ENCODE results near the gene FOXL3.
"Not testable (repeated sequence)": the region's sequence is repeated elsewhere in the genome, so short reads cannot be mapped to it uniquely, and the experiment has no call there.

Gene FOXL3

DNA sequence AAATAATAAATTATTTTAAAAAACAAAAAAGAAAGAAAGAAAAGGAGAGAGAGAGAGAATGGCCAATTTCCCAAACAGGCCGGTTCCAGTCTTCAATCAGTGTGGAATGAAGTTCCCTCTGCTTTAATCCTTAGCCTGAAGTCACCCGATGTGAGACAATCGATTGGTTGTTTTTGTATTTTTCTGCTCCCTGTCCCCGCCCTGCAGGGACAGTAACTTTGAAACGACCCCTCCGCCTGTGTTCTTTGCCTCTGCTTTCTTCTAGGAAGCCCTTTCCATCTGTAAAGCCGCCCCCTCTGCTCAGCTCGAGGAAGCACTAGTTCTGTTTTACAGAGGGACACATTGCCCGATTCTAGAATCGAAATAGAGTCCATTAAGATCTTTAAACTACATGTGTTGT, 33.4 kb downstream of the FOXL3 start:
- DNase-seq (ENCODE audit: low read depth) = no peak

DNA sequence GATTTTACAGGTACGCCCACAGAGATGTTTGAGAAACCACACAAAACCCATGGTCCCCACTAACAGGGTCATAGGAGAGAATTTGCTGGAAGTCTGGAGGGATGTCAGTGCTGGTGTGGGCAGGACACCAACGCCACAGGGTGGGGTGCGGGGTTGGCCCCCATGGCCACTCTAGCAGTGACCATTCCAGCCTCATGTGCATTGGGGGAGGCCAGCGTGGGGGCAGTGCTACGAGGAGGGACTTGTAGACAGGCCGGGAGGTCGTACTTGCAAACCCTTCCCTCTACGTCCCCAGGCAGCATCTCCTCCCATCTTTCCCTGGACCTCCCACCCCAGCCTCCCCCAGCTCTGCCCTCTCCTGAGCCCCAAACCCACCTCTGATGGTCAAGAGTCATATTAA, 34.0 kb downstream of the FOXL3 start:
- no peak for DNase-seq (ENCODE audit: low read depth)

DNA sequence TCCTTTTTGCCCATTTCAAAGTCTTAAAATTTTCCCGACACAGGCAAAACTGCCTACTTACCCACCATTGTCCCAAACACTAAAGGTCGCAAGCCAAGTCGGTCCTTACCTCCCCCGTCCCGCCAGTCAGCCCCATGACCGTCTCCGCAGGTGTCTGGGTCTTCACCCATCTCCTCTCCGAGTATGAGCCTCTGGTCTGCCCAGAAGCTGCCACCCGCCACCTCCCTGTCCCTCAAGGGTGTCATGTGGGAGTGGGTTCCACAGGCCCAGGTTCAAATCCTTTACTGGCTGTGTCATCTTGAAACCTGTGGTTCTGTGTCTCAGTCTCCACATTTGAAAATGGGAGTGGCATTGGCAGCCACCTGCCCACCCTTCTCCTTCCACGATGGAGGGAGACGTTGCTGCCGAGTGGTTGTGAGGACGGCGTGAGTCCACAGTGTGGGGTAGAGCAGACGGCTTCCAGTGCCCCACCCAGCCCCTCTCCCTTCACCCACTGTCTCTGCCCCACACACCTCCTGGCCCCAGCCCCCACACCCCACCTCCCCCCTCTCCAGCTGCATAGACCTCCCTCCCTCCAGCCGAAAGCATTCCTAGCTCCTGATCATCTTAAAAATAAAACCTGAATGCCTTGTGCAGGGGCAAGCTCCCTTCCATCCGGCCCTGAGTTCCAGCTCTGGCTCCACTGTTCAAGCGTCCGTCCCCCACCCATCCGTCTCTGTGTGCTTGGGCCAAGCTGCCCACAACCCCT, 35.3 kb downstream of the FOXL3 start:
- DNase-seq (ENCODE audit: low read depth) = no peak

DNA sequence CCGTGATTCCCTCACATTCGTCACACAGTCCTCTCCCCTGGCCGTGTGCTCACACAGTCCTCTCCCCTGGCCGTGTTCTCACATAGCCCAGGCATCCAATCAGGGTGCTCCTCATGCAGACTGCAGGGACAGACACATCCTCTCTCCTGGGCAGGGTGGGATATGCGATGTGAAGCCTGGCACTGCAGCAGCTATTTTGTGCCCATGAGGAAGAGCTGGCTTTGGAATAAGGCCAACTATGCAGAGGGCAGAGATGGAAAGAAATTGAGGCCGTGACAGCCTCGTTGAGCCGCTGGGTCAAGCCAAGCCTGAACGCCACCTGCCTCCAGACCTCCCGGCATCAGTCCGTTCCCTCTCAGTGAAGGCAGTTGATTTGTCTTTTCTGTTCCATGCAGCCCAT, 35.8 kb downstream of the FOXL3 start:
- no peak for DNase-seq (ENCODE audit: low read depth)

DNA sequence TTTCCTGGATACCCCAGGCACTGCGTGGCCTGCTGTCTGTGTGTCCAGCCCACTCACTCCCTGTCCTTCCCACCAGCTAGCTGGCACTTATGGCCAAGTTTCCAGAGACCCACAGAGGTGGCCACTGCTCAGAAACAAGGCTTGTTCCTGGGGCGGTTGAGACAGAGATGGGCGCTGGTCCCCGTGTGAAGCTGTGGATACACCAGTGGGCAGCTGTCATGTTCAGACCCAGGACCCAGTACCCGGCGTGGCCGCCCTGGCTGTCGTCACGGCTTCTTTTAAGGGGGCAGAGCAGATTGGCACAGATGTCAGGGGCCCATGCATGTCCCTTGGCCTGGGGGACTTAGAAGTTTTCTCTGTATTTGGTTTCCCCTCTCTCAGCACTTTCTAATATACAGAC, 36.3 kb downstream of the FOXL3 start:
- DNase-seq (ENCODE audit: low read depth) = no peak

DNA sequence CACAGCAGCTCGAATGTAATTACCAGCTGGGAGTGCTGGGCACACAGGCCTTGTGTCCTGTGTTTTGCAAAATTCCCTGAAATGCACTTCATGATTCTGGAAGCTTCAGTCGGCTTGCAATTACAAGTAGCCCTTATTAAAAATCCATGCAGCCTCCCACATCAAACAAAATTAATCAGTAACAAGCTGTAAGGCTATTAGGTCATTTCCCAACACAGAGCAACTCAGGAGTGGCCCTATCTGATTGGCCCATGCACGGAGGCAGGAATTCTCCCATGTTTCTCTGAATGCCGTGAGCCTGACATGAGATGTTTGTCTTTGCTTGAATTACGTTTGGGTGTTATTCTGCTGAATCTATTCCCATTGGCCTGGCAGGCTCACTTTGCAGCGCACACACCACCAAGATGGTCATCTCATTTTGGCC, 36.9 kb downstream of the FOXL3 start:
- DNase-seq (ENCODE audit: low read depth) = no peak

DNA sequence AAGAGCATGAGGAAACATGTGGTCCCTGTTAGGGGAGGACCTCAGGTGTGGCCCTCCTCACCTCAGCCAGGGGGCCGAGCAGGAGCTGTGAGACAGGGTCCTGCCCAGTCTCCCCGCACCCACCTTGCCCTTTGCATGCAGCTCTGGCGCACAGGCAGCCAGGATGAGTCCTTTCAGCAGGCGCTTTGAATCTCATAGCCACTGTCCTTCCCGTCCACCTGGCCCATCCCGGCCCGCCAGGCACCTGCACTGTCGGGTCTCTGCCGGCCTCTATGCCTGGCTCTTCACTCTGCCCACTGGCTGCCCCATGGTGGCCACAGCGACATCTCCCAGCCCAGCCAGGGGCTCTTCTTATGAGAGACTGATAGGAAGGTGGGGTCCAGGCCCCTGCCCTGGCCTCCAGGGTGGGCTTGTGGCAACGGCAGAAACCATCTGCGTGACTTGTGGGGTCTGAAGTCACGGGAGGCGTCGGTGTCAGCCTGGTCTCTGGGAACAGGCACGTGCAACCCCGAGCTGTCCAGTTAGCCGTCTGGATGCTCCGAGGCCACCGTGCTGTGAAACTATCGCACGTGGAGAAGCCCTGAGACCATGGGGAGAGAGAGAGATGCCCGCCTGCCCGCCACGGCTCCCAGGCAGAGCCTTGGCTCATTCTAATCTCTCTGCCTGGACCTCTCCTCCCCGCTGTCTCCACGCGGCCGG, 37.4 kb downstream of the FOXL3 start:
- DNase-seq (ENCODE audit: low read depth) = no peak

DNA sequence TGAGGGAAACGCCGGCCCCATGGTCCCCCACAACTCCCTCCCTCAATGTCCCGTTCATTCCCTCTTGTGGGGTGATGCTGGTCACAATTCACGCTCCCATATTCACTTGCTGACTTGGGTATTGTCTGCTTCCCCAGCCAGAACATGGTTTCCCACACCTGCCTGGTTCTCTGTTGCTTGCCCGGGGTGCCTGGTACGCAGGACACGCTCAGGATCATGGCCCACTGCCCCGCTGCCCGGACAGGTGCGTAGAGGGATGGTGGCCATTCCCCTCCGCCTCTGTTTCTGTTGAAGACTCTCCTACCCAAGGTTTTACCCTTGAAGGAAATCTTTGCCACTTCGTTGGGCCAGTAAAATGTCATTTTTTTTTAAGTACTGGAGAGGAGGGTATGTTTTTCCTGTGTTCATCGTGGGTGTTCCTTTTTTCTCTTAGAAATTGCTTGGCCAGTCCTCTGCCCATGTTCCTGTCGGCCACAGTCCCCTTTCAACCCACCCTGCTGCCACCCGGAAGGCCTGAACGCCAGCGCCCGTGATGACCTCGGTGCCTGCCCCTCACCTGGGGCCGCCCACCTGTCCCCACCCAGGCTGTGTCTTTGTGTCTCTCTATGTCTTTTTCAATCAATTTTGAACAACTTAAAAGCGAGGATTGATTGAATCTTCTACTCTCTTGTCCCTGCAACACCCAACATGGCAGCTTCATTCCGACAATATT, 38.2 kb downstream of the FOXL3 start:
- DNase-seq (ENCODE audit: low read depth) = no peak

DNA sequence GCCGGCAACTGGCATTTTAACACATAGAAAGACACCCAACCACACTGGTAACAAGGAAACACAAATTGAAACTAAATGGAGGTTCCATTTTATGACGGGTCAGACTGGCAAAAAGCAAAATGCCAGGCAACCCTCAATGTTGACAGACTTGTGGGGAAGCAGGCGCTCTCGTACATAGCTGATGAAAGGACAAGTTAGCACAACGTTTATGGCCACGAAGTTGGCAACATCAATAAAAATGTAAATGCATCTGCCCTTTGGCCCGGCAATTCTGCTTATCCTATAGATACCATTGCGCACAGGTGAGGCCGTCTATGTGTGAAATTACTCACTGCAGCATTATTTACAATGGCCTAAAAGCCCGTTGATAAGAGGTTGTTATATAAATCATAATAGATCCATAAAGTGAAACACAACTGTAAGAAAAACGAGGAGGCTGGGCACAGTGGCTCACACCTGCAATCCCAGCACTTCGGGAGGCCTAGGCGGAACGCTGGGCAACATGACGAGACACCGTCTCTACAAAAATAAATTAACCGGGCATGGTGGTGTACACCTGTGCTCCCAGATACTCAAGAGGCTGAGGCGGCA, 39.8 kb downstream of the FOXL3 start:
- DNase-seq (ENCODE audit: low read depth) = no peak

DNA sequence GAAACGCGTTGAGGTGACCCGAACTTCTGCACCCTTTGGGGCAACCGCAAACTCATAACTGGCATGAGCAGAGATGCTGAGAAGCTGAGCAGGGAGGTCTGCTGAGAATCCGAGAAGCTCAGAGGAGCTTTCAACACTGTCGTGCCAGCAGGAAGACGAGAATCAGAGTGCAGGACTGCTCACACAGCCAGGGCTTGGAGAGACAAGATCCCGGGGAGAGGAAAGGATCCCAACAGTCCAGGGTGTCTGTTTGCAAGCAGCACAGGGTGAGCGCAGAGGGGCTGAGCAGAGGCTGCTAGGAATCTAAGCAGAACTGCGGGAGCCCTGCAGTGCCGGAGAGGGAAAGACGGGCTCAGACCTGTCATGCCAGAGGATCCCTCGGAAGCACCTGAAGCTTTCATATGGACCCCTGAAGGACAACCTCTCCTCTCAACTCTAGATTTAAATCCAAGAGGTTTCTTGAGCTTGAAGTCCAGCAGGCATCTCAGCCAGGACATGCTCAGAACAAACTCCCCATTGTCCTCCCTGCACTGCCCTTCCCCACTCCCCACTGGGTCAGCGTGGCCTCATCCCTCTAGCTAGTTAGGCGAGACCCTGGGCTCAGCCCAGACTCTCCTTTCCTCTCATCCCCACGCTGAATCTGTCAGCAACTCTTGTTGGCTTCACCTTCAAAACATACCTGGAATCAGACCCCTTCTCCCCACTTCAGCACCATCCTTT, 40.7 kb downstream of the FOXL3 start:
- DNase-seq (ENCODE audit: low read depth) = no peak

DNA sequence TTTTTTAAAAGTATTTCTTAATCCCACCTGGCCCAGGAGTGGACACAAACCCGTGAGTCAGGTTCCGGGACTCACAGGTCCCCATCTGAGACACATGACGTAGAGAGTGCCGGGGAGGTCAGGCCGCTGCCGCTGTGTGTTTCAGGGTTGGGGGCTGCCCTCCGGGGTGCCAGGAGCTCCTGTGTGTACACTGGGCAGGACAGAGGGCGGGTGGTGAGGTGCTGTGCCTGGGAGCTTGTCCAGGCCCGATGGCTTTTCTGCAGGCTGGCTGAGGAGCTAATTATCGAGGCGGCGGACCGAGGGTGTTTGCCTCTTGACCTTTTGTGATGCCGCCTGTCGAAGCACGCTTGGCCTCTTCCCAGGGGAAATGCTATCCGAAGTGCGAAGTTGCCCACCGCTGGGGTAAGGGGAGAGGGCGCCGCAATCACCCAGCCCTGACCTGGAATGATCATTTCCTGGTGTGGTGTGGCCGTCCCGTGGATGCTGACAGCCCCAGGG, 42.1 kb downstream of the FOXL3 start:
- no peak for DNase-seq (ENCODE audit: low read depth)

DNA sequence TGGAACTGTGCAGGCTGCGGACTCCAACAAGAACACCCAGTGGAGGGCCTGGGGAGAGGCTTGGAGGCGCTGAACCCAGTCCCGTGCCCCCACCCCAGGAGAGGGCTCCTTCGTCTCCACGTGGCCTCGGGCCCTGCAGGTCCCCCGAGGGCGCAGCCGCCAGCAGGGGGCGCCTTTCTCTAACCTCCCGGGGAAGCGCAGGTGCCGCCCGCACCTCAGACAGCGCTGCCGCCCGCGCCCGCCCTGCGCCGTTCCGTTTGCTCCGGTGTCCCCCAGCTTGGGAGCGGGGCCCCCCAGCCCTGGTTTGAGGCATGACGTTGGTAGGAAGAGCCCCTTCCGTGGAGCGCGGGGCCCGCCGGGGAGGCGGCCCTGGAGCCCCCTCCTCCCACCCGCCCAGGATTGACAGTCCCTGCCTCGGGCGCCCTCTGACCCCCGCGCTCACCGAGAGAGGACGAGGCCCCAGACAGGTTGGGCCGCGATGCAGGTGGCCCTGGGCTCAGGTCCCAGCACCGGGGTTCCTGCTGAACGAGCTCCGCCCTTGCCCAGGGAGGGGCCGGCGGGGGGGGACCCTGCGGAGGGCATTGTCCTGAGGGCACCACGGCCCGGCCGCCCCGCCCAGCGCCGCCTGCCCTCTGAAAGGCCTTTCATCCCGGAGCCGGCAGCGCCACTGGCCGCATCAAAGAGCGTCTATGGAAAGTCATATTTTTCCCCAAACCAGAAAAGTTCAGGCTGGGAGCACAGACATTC, 42.8 kb downstream of the FOXL3 start:
- peak; percentile 90 for DNase-seq (ENCODE audit: low read depth)

DNA sequence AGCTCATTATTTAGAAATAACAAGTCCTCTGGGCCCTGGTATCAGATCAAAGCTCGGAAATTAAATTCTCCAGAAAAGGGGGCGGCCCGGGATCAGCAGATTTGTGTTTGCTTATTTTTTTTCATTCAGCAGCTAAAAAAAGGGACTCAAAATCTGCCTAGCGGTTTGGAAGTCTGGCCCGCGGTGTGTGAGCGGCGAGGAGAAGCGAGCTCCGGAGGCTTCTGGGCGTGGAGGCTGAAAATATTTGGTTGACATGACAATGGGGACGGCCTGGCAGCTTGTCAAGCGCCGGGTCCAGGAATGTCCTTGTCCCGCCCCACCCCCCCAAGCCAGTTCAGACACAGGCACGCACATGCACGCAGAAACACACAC, 43.4 kb downstream of the FOXL3 start:
- no peak for DNase-seq (ENCODE audit: low read depth)

DNA sequence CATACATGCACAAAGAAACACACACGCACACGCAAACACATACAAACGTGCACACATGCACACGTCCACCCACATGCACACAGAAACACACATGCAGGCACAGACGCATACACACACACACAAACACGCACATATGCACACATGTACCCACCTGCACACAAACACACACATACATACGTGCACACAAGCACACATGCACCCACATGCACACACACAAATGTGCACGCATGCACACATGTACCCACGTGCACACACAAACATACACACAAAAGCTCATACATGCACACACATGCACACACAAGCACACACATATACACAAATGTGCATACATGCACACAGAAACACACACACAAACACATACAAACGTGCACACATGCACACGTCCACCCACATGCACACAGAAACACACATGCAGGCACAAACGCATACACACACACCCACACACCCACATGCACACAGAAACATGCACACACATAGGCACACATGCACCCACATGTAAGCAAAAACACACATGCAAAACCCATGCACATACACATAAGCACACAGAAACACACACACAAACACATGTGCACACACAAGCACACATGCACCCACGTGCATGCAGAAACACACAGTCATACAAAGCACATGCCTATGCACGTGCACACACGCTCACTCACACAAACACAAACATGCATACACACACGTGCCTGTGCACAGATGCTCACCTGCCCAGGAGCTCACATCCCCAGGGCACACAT, 44.8 kb downstream of the FOXL3 start:
- no peak for DNase-seq (ENCODE audit: low read depth)

DNA sequence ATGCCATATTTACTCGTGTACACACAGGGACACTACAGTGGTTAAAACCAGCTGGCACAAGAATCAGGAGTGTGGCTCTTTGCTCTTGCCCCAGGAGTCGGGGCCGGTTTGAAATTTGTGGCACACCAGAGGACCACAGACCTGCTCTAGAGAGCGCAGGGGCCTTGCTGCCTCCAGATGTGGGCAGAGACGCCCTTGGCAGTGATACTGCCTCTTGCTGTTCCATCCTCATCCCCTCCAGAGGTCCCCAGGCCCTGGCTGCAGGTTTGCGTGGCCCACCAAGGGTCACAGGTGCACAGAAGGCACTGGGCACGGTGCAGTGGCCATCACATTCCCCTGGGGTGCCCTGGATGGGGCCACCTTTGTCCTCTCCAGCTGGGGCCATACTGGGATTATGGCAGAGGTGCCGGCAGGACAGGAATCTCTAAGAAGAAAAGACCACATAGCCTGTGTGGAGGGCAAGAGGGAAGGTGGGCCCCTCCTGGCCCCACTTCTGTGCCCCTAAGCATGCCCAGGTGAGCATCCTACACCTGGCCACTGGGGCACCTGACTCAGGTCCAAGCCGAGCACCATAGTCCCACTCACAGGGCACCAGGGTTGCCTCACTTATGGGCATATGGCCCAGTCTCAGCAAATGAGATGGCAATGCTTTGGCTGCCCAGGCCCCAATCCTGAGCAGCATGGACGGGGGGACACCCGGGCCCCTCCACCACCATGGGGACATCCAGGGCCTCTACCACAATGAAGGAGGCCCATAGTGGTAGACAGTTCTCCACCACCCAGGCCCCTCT, 45.6 kb downstream of the FOXL3 start:
- no peak for DNase-seq (ENCODE audit: low read depth)

DNA sequence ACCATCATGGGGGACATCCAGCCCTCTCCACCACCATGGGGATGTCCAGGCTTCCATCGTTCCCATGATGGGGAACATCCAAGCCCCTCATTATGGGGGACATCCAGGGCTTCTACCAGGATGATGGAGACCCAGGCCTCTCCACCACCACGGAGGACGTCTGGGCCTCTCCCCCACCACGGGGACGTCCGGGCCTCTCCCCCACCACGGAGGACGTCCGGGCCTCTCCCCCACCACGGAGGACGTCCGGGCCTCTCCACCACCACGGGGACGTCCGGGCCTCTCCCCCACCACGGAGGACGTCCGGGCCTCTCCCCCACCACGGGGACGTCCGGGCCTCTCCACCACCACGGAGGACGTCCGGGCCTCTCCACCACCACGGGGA, 46.2 kb downstream of the FOXL3 start:
- DNase-seq (ENCODE audit: low read depth) = not testable (repeated sequence)

DNA sequence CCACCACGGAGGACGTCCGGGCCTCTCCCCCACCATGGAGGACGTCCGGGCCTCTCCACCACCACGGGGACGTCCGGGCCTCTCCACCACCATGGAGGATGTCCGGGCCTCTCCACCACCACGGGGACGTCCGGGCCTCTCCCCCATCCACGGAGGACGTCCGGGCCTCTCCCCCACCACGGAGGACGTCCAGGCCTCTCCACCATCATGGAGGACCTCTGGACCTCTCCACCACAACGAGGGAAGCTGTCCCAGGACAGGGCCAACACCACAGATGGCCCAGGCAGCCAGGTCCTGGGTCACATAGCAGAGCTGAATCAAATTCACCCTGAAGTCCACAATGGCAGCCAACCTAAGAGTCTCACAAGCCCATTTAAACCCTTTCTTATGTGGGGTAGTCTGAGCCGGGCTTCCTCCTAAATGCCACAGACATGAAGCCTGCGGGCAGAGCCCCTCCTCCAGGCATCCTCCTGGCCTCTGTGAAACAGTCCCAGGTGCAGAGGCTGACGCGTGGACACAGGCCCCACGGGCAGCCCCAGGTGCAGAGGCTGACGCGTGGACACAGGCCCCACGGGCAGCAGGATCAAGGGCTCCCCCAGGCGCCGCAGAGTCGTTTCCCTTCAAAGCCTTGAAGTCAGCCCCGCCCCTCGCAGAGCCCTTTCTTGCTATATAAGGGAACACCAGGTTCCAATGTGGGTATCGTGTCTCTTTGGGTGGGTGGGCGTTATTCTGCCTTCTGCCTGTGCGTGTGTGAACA, 47.0 kb downstream of the FOXL3 start:
- DNase-seq (ENCODE audit: low read depth) = no peak

DNA sequence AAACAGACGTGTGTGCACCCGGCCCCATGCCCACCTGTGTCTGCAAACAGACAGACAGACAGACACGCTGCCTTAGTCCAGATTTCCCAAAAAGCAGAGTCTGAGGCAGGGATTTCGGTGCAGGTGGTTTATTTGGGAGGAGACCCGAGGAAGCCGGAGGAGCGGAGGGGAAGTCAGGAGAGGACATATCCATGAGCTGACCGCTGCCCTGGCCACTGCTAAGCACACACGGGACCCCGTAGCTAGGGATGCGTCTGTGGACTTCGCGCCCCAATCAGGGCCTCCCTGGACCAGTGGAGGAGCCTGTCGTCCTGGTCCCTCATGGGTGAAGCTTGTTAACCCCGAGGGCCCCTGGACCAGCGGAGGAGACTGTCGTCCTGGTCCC, 47.6 kb downstream of the FOXL3 start:
- DNase-seq (ENCODE audit: low read depth) = no peak
